ENCODE data around the gene CEP78. TPM values are rescaled to one million over a fixed set of nuclear protein-coding genes. Genes with fewer than 3 reads are reported as not detected.
"Not testable (repeated sequence)": the region's sequence is repeated elsewhere in the genome, so short reads cannot be mapped to it uniquely, and the experiment has no call there.

The CEP78 gene
- total RNA-seq, 2 experiments from 2014 or later: 40.0 to 40.4 TPM

GRCh38 chr9:78232471-78232870, 3.4 kb upstream of the CEP78 start:
- CTCF ChIA-PET, POLR2A ChIA-PET: not testable (repeated sequence)

- CTCF ChIA-PET: no interaction called here
- POLR2A ChIA-PET: no interaction called here
Measured at GRCh38 chr9:78234810-78235209, 1.1 kb upstream of the CEP78 start.

- ChIA-PET POLR2A (interaction anchor here (3.7 kb wide), 1 partner anchor 62 kb away, joined by 17 read pairs; the partner anchor contains the start of gene PSAT1), CTCF (no interaction called here)
Measured at GRCh38 chr9:78235256-78235761, 566 bp upstream of the CEP78 start.

DNA sequence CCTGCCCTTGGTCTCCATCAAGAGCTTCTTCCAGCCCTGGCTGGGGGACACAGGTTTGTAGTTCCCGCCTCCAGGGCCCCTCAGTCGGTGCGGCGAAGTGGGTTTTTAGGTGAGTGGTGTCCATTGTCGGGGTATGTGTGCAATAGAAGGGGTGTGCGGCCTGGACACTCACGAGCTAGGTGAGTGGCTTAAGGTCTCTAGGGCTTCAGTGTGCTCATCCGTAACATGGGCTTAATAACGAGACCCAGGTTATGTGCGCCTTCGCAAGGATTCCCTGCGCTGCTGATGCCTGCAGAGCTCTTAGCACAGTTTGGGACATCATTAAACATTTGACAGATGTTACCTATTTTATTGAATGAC, 656 bp downstream of the CEP78 start:
- CTCF ChIA-PET: interaction anchor here (1.3 kb wide), 1 partner anchor 132 kb away, joined by 4 read pairs; no protein-coding TSS in a partner anchor
- POLR2A ChIA-PET: interaction anchor here (0.5 to 3.7 kb wide), 3 partner anchors 23 to 291 kb away, joined by 7 to 17 read pairs (median 7); partner anchors contain the start of gene PSAT1

- CTCF ChIA-PET: interaction anchor here (0.7 kb wide), 1 partner anchor 1132 kb away, joined by 3 read pairs; no protein-coding TSS in a partner anchor
- POLR2A ChIA-PET: interaction anchor here (3.7 kb wide), 1 partner anchor 59 kb away, joined by 17 read pairs; the partner anchor contains the start of gene PSAT1
Measured at GRCh38 chr9:78238046-78239038, 2.5 kb downstream of the CEP78 start.

- CTCF ChIA-PET: no interaction called here
- POLR2A ChIA-PET: no interaction called here
Measured at GRCh38 chr9:78239506-78239905, 3.6 kb downstream of the CEP78 start.

- ChIA-PET CTCF (no interaction called here), POLR2A (no interaction called here)
Measured at GRCh38 chr9:78242041-78242440, 6.2 kb downstream of the CEP78 start.

DNA sequence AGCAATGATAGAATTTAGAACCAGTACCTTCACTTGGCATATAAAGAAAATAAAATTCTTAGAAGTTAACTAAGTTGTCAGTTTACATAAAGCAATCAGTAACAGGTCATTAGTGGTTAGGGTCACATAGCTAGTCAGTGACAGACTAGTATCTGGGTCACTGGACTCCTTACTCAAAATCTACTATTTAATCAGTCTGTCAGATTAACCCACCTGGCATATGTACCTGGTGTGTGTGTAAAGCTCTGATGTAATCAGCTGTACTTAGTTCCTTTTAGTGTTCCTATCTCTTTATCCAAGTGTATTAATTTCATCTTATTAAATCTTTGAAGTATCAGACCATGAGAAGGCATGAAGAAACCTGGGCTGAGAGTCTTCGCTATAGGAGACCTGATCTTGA, 7.3 kb downstream of the CEP78 start:
- POLR2A ChIA-PET: no interaction called here
- CTCF ChIA-PET: no interaction called here

GRCh38 chr9:78245401-78245800, 9.5 kb downstream of the CEP78 start:
- ChIA-PET POLR2A (no interaction called here), CTCF (no interaction called here)

GRCh38 chr9:78248635-78249034, 12.8 kb downstream of the CEP78 start:
- ChIA-PET CTCF (no interaction called here), POLR2A (no interaction called here)

- ChIA-PET POLR2A (no interaction called here), CTCF (no interaction called here)
Measured at GRCh38 chr9:78249542-78249941, 13.7 kb downstream of the CEP78 start.

DNA sequence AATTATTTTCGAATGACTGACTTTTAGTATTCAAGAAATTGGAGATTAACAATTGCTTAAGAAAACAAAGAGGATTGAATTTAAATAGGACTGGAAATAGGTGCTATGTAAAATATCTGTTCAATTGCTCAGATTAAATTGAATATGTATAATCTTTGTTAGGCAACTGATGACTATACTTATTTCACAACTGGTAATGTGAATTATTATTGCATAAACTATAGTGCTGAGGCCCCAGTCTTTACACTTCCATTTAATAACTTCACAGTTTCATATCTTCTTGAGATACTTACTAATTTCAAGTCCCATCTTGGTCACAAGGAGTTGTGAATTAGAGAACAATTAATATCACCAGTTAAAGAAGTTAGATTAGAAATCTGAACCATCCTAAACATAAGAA, 16.7 kb downstream of the CEP78 start:
- CTCF ChIA-PET: no interaction called here
- POLR2A ChIA-PET: no interaction called here

GRCh38 chr9:78253285-78253684, 17.4 kb downstream of the CEP78 start:
- CTCF ChIA-PET: no interaction called here
- POLR2A ChIA-PET: no interaction called here

DNA sequence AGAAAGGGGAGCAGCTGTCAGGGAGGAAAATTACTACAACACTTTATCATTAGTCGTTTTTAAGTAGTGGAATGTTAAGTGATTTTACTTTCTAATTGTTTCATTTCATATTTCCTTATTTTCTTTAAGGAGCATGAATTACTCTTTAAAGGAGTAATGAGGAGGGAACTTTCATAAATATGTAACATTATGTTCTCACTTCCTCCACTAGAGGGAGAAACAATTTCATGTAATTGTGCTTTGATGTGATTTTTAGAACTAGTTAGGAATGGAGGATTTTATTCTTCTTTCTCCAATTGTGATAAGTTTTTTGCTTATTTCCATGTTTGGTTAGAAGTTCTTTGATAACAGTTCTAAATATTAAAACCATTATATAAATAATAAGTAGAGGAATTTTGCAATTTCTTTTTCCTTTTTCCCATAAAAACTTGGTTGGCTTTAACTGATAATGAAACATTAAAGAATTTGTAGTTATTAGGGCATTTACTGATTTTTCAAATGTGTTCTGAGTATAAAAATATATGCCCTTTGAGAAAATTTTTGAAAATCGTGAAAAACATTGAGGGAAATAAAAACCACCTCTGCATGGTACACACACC, 25.6 kb downstream of the CEP78 start:
- POLR2A ChIA-PET: no interaction called here
- CTCF ChIA-PET: no interaction called here

DNA sequence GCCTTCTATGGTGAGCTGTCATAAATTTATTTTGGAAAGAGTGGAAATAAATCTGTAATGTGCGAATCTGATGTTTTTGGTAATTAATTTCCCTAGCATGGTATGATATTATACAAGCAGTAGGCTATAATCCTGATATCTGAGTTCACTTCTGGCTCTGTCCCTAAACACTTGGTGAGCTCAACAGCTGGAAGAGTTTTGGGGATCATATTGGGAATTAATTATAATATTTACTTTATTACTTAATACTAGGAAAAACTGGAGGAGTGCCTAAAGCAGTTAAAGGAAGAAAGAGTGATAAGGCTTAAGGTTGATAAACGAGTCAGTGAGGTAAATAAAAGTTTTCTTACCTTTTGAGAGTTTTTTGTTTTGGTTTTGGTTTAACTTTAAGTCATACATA, 26.8 kb downstream of the CEP78 start:
- CTCF ChIA-PET: no interaction called here

GRCh38 chr9:78267889-78268288, 32.0 kb downstream of the CEP78 start:
- ChIA-PET POLR2A (no interaction called here), CTCF (interaction anchor here (0.6 to 0.7 kb wide), 2 partner anchors 34 to 1967 kb away, joined by 3 read pairs; no protein-coding TSS in a partner anchor)

More for the DNA sequence above, 26.8 kb downstream of the CEP78 start:
- POLR2A ChIA-PET: no interaction called here

DNA sequence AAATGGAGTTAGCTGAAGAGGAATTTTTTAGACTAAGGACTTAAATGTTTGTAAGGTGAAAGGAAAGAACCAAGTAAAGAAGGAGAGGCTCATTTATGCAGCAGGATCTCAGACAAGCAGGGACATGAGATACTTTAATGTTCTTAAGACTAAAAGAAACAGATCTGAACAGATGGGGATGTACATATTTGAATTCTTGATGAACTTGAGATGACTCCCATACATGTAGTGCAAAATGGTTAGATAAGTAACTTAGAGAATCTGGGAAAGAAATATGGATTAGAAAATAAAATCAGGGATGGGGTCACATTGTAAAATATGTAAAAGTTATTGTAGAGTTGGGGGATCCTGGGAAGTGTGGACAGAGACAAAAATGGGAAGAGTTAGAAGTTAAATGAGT, 33.9 kb downstream of the CEP78 start:
- POLR2A ChIA-PET: no interaction called here
- CTCF ChIA-PET: no interaction called here

DNA sequence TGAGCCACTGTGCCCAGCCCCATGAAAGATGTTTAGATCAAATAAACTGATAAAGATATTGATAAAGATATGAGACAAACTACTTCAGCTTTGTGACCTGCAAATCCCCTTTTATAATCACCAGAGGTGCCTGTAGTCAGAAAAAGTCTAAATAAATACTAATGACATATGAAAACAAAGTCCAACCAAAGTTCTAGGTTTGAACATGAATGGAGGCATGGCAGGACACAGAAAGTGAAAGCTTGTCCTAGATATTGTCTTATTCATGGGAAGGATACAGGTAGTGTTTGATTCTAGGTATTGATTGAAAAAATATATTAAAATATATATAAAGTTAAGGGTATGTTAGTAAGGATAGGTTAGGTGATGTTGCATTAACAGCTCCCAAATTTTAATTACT, 36.4 kb downstream of the CEP78 start:
- ChIA-PET POLR2A (no interaction called here), CTCF (no interaction called here)

DNA sequence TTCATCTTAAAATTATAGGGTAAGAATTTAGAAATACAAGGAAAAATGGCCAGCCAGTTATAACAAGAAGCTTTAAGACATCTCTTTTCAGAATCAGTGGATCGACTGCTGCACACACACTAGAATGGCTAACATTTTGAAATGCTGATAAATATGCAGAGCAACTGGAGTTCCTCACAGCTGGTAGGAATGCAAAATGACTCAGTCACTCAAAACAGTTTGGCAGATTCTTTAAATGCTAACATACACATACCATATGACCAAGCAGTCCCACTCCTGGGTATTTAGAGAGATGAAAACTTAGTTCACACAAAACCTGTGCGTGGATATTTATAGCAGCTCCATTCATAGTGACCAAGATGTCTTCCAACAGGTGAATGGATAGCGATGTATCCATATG, 37.9 kb downstream of the CEP78 start:
- CTCF ChIA-PET: no interaction called here
- POLR2A ChIA-PET: no interaction called here

DNA sequence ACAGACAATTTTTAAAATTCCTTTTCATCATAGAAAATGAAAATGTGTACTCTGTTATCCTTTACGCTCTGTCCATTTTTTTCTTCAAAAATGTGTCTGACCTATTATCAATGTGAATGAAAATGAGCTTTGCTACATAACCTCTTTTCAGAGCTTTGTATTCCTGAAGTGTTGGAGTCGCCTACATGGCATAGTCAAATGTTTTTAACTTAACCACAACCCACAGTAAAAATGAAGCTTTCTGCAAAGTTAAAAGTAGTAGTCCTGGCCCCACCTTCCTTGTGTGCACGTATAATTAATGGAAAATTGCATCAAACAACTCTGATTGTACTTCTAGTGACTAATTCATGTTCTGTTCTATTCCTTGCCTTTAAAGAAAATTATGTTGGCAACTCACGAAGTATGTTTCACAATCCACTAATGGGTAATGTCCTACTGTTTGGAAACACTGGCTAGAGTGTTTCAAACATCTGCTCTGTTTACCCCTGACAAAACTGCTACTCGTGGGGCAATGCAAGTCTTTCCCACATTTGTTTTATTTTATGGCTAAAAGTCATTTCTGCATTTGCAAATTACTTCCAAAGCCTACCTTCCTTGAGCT, 42.4 kb downstream of the CEP78 start:
- POLR2A ChIA-PET: no interaction called here
- CTCF ChIA-PET: no interaction called here

- ChIA-PET POLR2A (no interaction called here), CTCF (no interaction called here)
Measured at GRCh38 chr9:78278801-78279200, 42.9 kb downstream of the CEP78 start.

All from activated CD8-positive, alpha-beta memory T cell treated with anti-CD3 and anti-CD28 coated beads for 36 hours (primary cell).